PC-3 (cell line): ENCODE data around the gene APOL6. TPM values are rescaled to one million over a fixed set of nuclear protein-coding genes. Genes with fewer than 3 reads are reported as not detected.

ENCODE experiments used
- ATAC-seq: fragments of 200-7000 bp; cut with Tn5 transposase; 2 replicates; pipeline ENCODE4 v1.9.1; 2020; ENCODE audit warnings: mild to moderate bottlenecking, moderate library complexity
- BruUV-seq: library from RNA; stranded (reverse); fragments of 400-500 nt; replicated peaks from 2 replicates; lab custom pipeline; 2021; lab: Mats Ljungman, UMichigan
- CTCF ChIA-PET: fragments of 300-600 bp; sonication (Branson Sonifier 250); formaldehyde crosslinking; loops from one replicate; lab custom pipeline; 2022; ENCODE audit warnings: antibody characterized with exemption; lab: Charles Lee
- POLR2A ChIA-PET: fragments of 300-600 bp; sonication (Branson Sonifier 250); formaldehyde crosslinking; loops from one replicate; lab custom pipeline; 2022; ENCODE audit warnings: antibody characterized with exemption; ENCODE audit not compliant: unreplicated experiment; lab: Charles Lee
- DNase-seq: peaks from one replicate; pipeline ENCODE4 v3.0.0-alpha.2; 2015
- H2AFZ ChIP-seq: fragments of 300-600 bp; sonication (generic); 2 replicates; pipeline ENCODE4 v1.6.0; 2016; ENCODE audit warnings: antibody characterized with exemption, low read length
- H3F3A ChIP-seq: fragments of 300-600 bp; sonication (generic); one replicate; pipeline ENCODE4 v1.6.0; 2017; ENCODE audit warnings: antibody characterized with exemption, low read length, control low read depth, mild to moderate bottlenecking; ENCODE audit not compliant: unreplicated experiment
- H3K27ac ChIP-seq: fragments of 300-600 bp; sonication (generic); 2 replicates; pipeline ENCODE4 v1.5.1; 2016; ENCODE audit warnings: mild to moderate bottlenecking, low read length
- H3K27me3 ChIP-seq: fragments of 300-600 bp; sonication (generic); 2 replicates; pipeline ENCODE4 v1.6.1; 2016; ENCODE audit warnings: low read length, mixed read lengths
- H3K36me3 ChIP-seq: fragments of 300-600 bp; sonication (generic); 2 replicates; pipeline ENCODE4 v1.6.1; 2016; ENCODE audit warnings: low read depth, mixed run types, low read length, mixed read lengths
- H3K4me1 ChIP-seq: fragments of 300-600 bp; sonication (generic); 2 replicates; pipeline ENCODE4 v1.5.1; 2016; ENCODE audit warnings: low read length; ENCODE audit not compliant: insufficient read depth
- H3K4me2 ChIP-seq: fragments of 300-600 bp; sonication (generic); 2 replicates; pipeline ENCODE4 v1.6.0; 2016; ENCODE audit warnings: low read length
- H3K4me3 ChIP-seq: fragments of 300-600 bp; sonication (generic); 2 replicates; pipeline ENCODE4 v1.5.1; 2016; ENCODE audit warnings: mild to moderate bottlenecking, low read length, mixed read lengths
- H3K79me2 ChIP-seq: fragments of 300-600 bp; sonication (generic); 2 replicates; pipeline ENCODE4 v1.6.1; 2017; ENCODE audit warnings: low read length, mixed read lengths
- H3K9ac ChIP-seq: fragments of 300-600 bp; sonication (generic); 2 replicates; pipeline ENCODE4 v1.6.0; 2016; ENCODE audit warnings: mild to moderate bottlenecking, low read length
- H3K9me2 ChIP-seq: fragments of 300-600 bp; sonication (generic); replicated peaks from 2 replicates; pipeline ENCODE4 v1.6.1; 2016; ENCODE audit warnings: mixed run types, low read length, mixed read lengths
- H3K9me3 ChIP-seq: fragments of 300-600 bp; sonication (generic); 2 replicates; pipeline ENCODE4 v1.6.1; 2016; ENCODE audit warnings: low read length, mixed read lengths
- H4K20me1 ChIP-seq: fragments of 300-600 bp; sonication (generic); 2 replicates; pipeline ENCODE4 v1.6.1; 2016; ENCODE audit warnings: low read length, mixed read lengths
- CTCF ChIP-seq: fragments of 300-600 bp; sonication (generic); conservative IDR thresholded peaks from 2 replicates; pipeline ENCODE4 v1.5.1; 2017; ENCODE audit warnings: antibody characterized with exemption, low read depth, mild to moderate bottlenecking, low read length
- EZH2 ChIP-seq: fragments of 300-600 bp; sonication (generic); IDR thresholded peaks from one replicate; pipeline ENCODE4 v1.6.1; 2017; ENCODE audit warnings: antibody characterized with exemption, mild to moderate bottlenecking, low read length; ENCODE audit not compliant: unreplicated experiment
- EZH2phosphoT487 ChIP-seq: fragments of 300-600 bp; sonication (generic); IDR thresholded peaks from 2 replicates; pipeline ENCODE4 v1.6.1; 2018; ENCODE audit warnings: mild to moderate bottlenecking, antibody characterized with exemption, low read length, borderline replicate concordance
- intact Hi-C: fragments of 100-400 bp; cut with micrococcal nuclease; formaldehyde crosslinking; loops from 2 replicates; pipeline ENCODE4 v1.9.0; 2023
- total RNA-seq: library from RNA; depleted of rRNA; stranded (reverse); fragments of >200 nt; gene quantifications from 2 replicates; pipeline ENCODE4 v1.2.3, GENCODE V29; 2014

The APOL6 gene
- total RNA-seq, 1 experiment from 2014 or later, result 8.2 TPM

- Histone ChIP-seq H3K9ac (no peak overlapping the region), H3K9me2 (no peaks in the 10 kb centered on the region), H4K20me1 (no peaks in the 10 kb centered on the region), H3K36me3 (no peaks in the 10 kb centered on the region), H3K79me2 (no peaks in the 10 kb centered on the region), H3K4me3 (no peak overlapping the region), H3K4me2 (no peak overlapping the region), H2AFZ (no peak overlapping the region), H3K27ac (peak overlapping the region; percentile 98), H3K27me3 (no peaks in the 10 kb centered on the region), H3K4me1 (peaks cover 27% of the 10 kb centered on the region), H3F3A (no peaks in the 10 kb centered on the region), H3K9me3 (no peaks in the 10 kb centered on the region)
- intact Hi-C loops, result loop anchor here (1.0 kb wide), 1 partner anchor 205 kb away; no protein-coding TSS in a partner anchor
- CTCF ChIA-PET, result interaction anchor here (1.1 kb wide), 1 partner anchor 435 kb away, joined by 3 read pairs; no protein-coding TSS in a partner anchor
- POLR2A ChIA-PET, result interaction anchor here (0.6 kb wide), 1 partner anchor 185 kb away, joined by 3 read pairs; no protein-coding TSS in a partner anchor
- ATAC-seq, result no peak
- no TSS peak for BruUV-seq
- DNase-seq, result no peak
- no peak for TF ChIP-seq EZH2
- no peak for TF ChIP-seq EZH2phosphoT487
- no peak for TF ChIP-seq CTCF
Observed at GRCh38 chr22:35630891-35631290, 17.4 kb upstream of the APOL6 start.

GRCh38 chr22:35631597-35631996 lies 16.6 kb upstream of the APOL6 start:
- no peaks in the 10 kb centered on the region for H3K79me2 ChIP-seq
- no peaks in the 10 kb centered on the region for H3K36me3 ChIP-seq
- ATAC-seq, result no peak
- POLR2A ChIA-PET, result interaction anchor here (0.6 kb wide), 1 partner anchor 184 kb away, joined by 3 read pairs; no protein-coding TSS in a partner anchor
- H4K20me1 ChIP-seq, result no peaks in the 10 kb centered on the region
- intact Hi-C loops, result no loop called here
- H3F3A ChIP-seq, result no peaks in the 10 kb centered on the region
- TF ChIP-seq EZH2phosphoT487, result no peak
- peak; percentile 66 for TF ChIP-seq CTCF
- H3K27ac ChIP-seq, result no peak overlapping the region
- H3K9ac ChIP-seq, result no peak overlapping the region
- DNase-seq, result peak; percentile 34
- H3K27me3 ChIP-seq, result no peaks in the 10 kb centered on the region
- peaks cover 27% of the 10 kb centered on the region for H3K4me1 ChIP-seq
- CTCF ChIA-PET, result no interaction called here
- H2AFZ ChIP-seq, result no peak overlapping the region
- no peaks in the 10 kb centered on the region for H3K9me3 ChIP-seq
- no peaks in the 10 kb centered on the region for H3K9me2 ChIP-seq
- no peak overlapping the region for H3K4me2 ChIP-seq
- BruUV-seq, result no TSS peak
- no peak overlapping the region for H3K4me3 ChIP-seq

GRCh38 chr22:35632935-35633334 lies 15.3 kb upstream of the APOL6 start:
- ChIA-PET POLR2A (no interaction called here), CTCF (no interaction called here)
- Histone ChIP-seq H3K4me2 (no peak overlapping the region), H3K9me2 (no peaks in the 10 kb centered on the region), H3K27ac (no peak overlapping the region), H4K20me1 (no peaks in the 10 kb centered on the region), H3F3A (no peaks in the 10 kb centered on the region), H3K9me3 (no peaks in the 10 kb centered on the region), H3K9ac (no peak overlapping the region), H3K4me3 (no peak overlapping the region), H3K79me2 (no peaks in the 10 kb centered on the region), H3K36me3 (no peaks in the 10 kb centered on the region), H3K4me1 (peaks cover 21% of the 10 kb centered on the region), H2AFZ (no peak overlapping the region), H3K27me3 (no peaks in the 10 kb centered on the region)
- no peak for TF ChIP-seq CTCF
- no peak for TF ChIP-seq EZH2phosphoT487
- no peak for TF ChIP-seq EZH2
- BruUV-seq, result no TSS peak
- ATAC-seq, result no peak
- DNase-seq, result no peak
- intact Hi-C loops, result no loop called here
